H1 (cell line): Measurements from ENCODE around the gene LCN6. TPM values are rescaled to one million over a fixed set of nuclear protein-coding genes. Genes with fewer than 3 reads are reported as not detected.

Source experiments
- CTCF ChIA-PET: fragments of 300-600 bp; sonication (Branson Sonifier 250); formaldehyde crosslinking; loops from one replicate; lab custom pipeline; 2021; ENCODE audit not compliant: partially characterized antibody; lab: Charles Lee
- POLR2A ChIA-PET: fragments of 300-600 bp; sonication (Branson Sonifier 250); formaldehyde crosslinking; loops from one replicate; lab custom pipeline; 2021; ENCODE audit warnings: inconsistent platforms; ENCODE audit not compliant: partially characterized antibody; lab: Charles Lee
- DNase-seq, 2 experiments: peaks; one replicate each; pipeline versions ENCODE4 v3.0.0 to v3.0.0-alpha.2; 2010 to 2022; ENCODE audit warnings: low spot score in 2 of 2, low read depth in 1 of 2, mixed read lengths in 1 of 2
- FAIRE-seq: peaks from 2 replicates; lab custom pipeline; 2011; peaks lifted over from hg19 to GRCh38; lab: Jason Lieb, UNC
- H2AFZ ChIP-seq: 2 replicates; pipeline ENCODE4 v1.8.1; 2012; ENCODE audit warnings: low read length, inconsistent platforms
- H2AK5ac ChIP-seq: 2 replicates; pipeline ENCODE4 v1.6.1; 2013; ENCODE audit warnings: low read depth, low read length
- H2BK120ac ChIP-seq: replicated peaks from 2 replicates; pipeline ENCODE3; 2013; ENCODE audit warnings: low read depth, low read length, inconsistent platforms
- H2BK12ac ChIP-seq: 2 replicates; pipeline ENCODE4 v1.6.1; 2013; ENCODE audit warnings: low read depth, low read length
- H2BK15ac ChIP-seq: 2 replicates; pipeline ENCODE4 v1.6.1; 2013; ENCODE audit warnings: low read length
- H2BK20ac ChIP-seq: 2 replicates; pipeline ENCODE4 v1.6.1; 2013; ENCODE audit warnings: low read length
- H2BK5ac ChIP-seq: 2 replicates; pipeline ENCODE4 v1.6.1; 2013; ENCODE audit warnings: low read depth, low read length
- H3K14ac ChIP-seq: 2 replicates; pipeline ENCODE4 v1.6.1; 2013; ENCODE audit warnings: inconsistent platforms; ENCODE audit not compliant: insufficient read length
- H3K18ac ChIP-seq: 2 replicates; pipeline ENCODE4 v1.6.1; 2013; ENCODE audit warnings: low read length; ENCODE audit errors: extremely low read depth
- H3K23ac ChIP-seq: 2 replicates; pipeline ENCODE4 v1.6.1; 2013; ENCODE audit warnings: inconsistent platforms; ENCODE audit not compliant: insufficient read length
- H3K23me2 ChIP-seq: 2 replicates; pipeline ENCODE4 v1.6.1; 2013; ENCODE audit warnings: low read depth, low read length
- H3K27ac ChIP-seq: 2 replicates; pipeline ENCODE4 v1.6.1; 2011; ENCODE audit warnings: low read depth, low read length, inconsistent platforms
- H3K27me3 ChIP-seq, 4 experiments: replicated peaks in 1 of 4; 1 replicate in 1 of 4; 2 replicates in 3 of 4; pipeline versions ENCODE4 v1.6.1 to v1.8.1; 2011 to 2013; ENCODE audit warnings: low read length in 3 of 4, mild to moderate bottlenecking in 3 of 4, inconsistent platforms in 2 of 4, mixed read lengths in 2 of 4, moderate library complexity in 1 of 4; ENCODE audit not compliant: control insufficient read depth in 3 of 4, insufficient read depth in 3 of 4; ENCODE audit errors: extremely low read depth in 1 of 4
- H3K36me3 ChIP-seq, 4 experiments: 2 replicates each; pipeline versions ENCODE4 v1.6.1 to v1.8.1; 2011 to 2013; ENCODE audit warnings: mild to moderate bottlenecking in 4 of 4, low read length in 3 of 4, moderate library complexity in 2 of 4, control low read depth in 1 of 4, inconsistent platforms in 1 of 4; ENCODE audit not compliant: insufficient read depth in 4 of 4, control insufficient read depth in 2 of 4
- H3K4ac ChIP-seq: replicated peaks from 2 replicates; pipeline ENCODE3; 2013; ENCODE audit warnings: low read length, low read depth, mixed read lengths, inconsistent platforms; ENCODE audit not compliant: insufficient read length
- H3K4me1 ChIP-seq, 4 experiments: replicated peaks in 1 of 4; 1 replicate in 1 of 4; 2 replicates in 3 of 4; pipeline versions ENCODE4 v1.6.1 to v1.8.1; 2011 to 2013; ENCODE audit warnings: low read length in 3 of 4, inconsistent platforms in 2 of 4, mixed read lengths in 1 of 4; ENCODE audit not compliant: insufficient read depth in 4 of 4, control insufficient read depth in 3 of 4
- H3K4me2 ChIP-seq, 2 experiments: 2 replicates each; pipeline versions ENCODE4 v1.6.1 to v1.8.1; 2011 to 2013; ENCODE audit warnings: low read depth in 2 of 2, low read length in 2 of 2, control low read depth in 1 of 2, inconsistent platforms in 1 of 2, mild to moderate bottlenecking in 1 of 2; ENCODE audit not compliant: insufficient read depth in 1 of 2
- H3K4me3 ChIP-seq, 4 experiments: fragments of 200-600, 300-600 bp in 1 of 4; sonication (generic), shearing (Covaris generic), sonication (Bioruptor Twin) in 1 of 4; 2 replicates each; pipeline versions ENCODE4 v1.5.1 to v1.8.1; 2011 to 2016; ENCODE audit warnings: low read length in 4 of 4, low read depth in 3 of 4, control low read depth in 2 of 4, inconsistent platforms in 2 of 4, mild to moderate bottlenecking in 2 of 4, mixed read lengths in 1 of 4, moderate library complexity in 1 of 4; ENCODE audit not compliant: insufficient read depth in 2 of 4; ENCODE audit errors: extremely low read depth in 1 of 4
- H3K56ac ChIP-seq: replicated peaks from 2 replicates; pipeline ENCODE3; 2013; ENCODE audit warnings: low read depth, mild to moderate bottlenecking, mixed read lengths, low read length, inconsistent platforms; ENCODE audit not compliant: insufficient read length
- H3K79me1 ChIP-seq: 2 replicates; pipeline ENCODE4 v1.6.1; 2013; ENCODE audit warnings: low read depth, low read length, control low read depth
- H3K79me2 ChIP-seq, 2 experiments: 2 replicates each; pipeline versions ENCODE4 v1.6.1 to v1.8.1; 2012 to 2013; ENCODE audit warnings: low read length in 2 of 2, mild to moderate bottlenecking in 2 of 2, inconsistent platforms in 1 of 2; ENCODE audit not compliant: insufficient read depth in 2 of 2, control insufficient read depth in 1 of 2
- H3K9ac ChIP-seq, 4 experiments: replicated peaks in 1 of 4; 1 replicate in 1 of 4; 2 replicates in 3 of 4; pipeline versions ENCODE4 v1.6.1 to v1.8.1; 2011 to 2013; ENCODE audit warnings: low read depth in 3 of 4, low read length in 3 of 4, control low read depth in 2 of 4, mild to moderate bottlenecking in 2 of 4, moderate library complexity in 2 of 4, inconsistent platforms in 1 of 4; ENCODE audit errors: extremely low read depth in 1 of 4
- H3K9me3 ChIP-seq, 2 experiments: 2 replicates each; pipeline versions ENCODE4 v1.6.1 to v1.8.1; 2012 to 2013; ENCODE audit warnings: mild to moderate bottlenecking in 2 of 2, moderate library complexity in 2 of 2, control low read depth in 1 of 2, inconsistent platforms in 1 of 2, low read depth in 1 of 2, low read length in 1 of 2, mixed read lengths in 1 of 2; ENCODE audit not compliant: insufficient read depth in 2 of 2
- H4K20me1 ChIP-seq, 2 experiments: replicated peaks in 1 of 2; 2 replicates each; pipeline versions ENCODE3 to v1.8.1; 2011 to 2013; ENCODE audit warnings: inconsistent platforms in 2 of 2, low read length in 2 of 2, mild to moderate bottlenecking in 1 of 2; ENCODE audit not compliant: insufficient read depth in 2 of 2, control insufficient read depth in 1 of 2
- H4K5ac ChIP-seq: 2 replicates; pipeline ENCODE4 v1.6.1; 2013; ENCODE audit warnings: low read length, low read depth, mixed read lengths, inconsistent platforms; ENCODE audit not compliant: insufficient read length
- H4K8ac ChIP-seq: 2 replicates; pipeline ENCODE4 v1.8.0; 2013; ENCODE audit warnings: mild to moderate bottlenecking, moderate library complexity, low read length, inconsistent platforms; ENCODE audit not compliant: insufficient read depth; ENCODE audit errors: extremely low read depth
- H4K91ac ChIP-seq: replicated peaks from 2 replicates; pipeline ENCODE3; 2013; ENCODE audit warnings: low read length, mixed read lengths, inconsistent platforms; ENCODE audit not compliant: insufficient read length
- BACH1 ChIP-seq: IDR thresholded peaks from 2 replicates; pipeline ENCODE4 v1.6.1; 2012; ENCODE audit warnings: low read length, improper control_type of control experiment
- CHD2 ChIP-seq: IDR thresholded peaks from 2 replicates; pipeline ENCODE4 v1.6.1; 2012; ENCODE audit warnings: low read length, improper control_type of control experiment
- CTCF ChIP-seq, 3 experiments: IDR thresholded peaks; 1 replicate in 2 of 3; 2 replicates in 1 of 3; pipeline versions ENCODE4 v1.5.1 to v1.6.1; 2011; ENCODE audit warnings: low read length in 3 of 3, mild to moderate bottlenecking in 3 of 3, inconsistent platforms in 2 of 3, low read depth in 1 of 3, moderate library complexity in 1 of 3; ENCODE audit not compliant: insufficient read depth in 1 of 3; ENCODE audit errors: control extremely low read depth in 1 of 3
- FOSL1 ChIP-seq: IDR thresholded peaks from 2 replicates; pipeline ENCODE4 v1.6.1; 2011; ENCODE audit warnings: mild to moderate bottlenecking, low read depth, low read length, moderate library complexity; ENCODE audit not compliant: insufficient read depth
- HDAC2 ChIP-seq, 2 experiments: fragments of 300-600 bp in 1 of 2; sonication (generic) in 1 of 2; IDR thresholded peaks; 2 replicates each; pipeline ENCODE4 v1.6.1; 2011 to 2012; ENCODE audit warnings: low read depth in 2 of 2, low read length in 2 of 2, mild to moderate bottlenecking in 2 of 2, moderate library complexity in 2 of 2, borderline replicate concordance in 1 of 2, inconsistent platforms in 1 of 2
- RNF2 ChIP-seq: fragments of 200-900, 300-1000 bp; sonication (generic); IDR thresholded peaks from 2 replicates; pipeline ENCODE4 v1.7.1; 2016; ENCODE audit warnings: borderline replicate concordance, low read depth, mild to moderate bottlenecking, antibody characterized with exemption, low read length; ENCODE audit not compliant: poor library complexity, severe bottlenecking; ENCODE audit errors: missing control alignments
- ZNF274 ChIP-seq: IDR thresholded peaks from 2 replicates; pipeline ENCODE4 v1.7.0; 2012; ENCODE audit warnings: low read length, borderline replicate concordance; ENCODE audit errors: extremely low read depth
- WGBS, 2 experiments: shearing (Covaris generic) in 1 of 2; methylation state at CpG; one replicate each; pipeline versions ENCODE4 v1.1.6 to v1.1.7; 2013 to 2015; ENCODE audit warnings: low lambda C conversion rate in 2 of 2, mixed read lengths in 2 of 2, inconsistent platforms in 1 of 2, low coverage in 1 of 2, missing lambda C conversion rate in 1 of 2; ENCODE audit not compliant: insufficient replicate concordance in 2 of 2, insufficient coverage in 1 of 2, insufficient read length in 1 of 2; ENCODE audit errors: extremely low coverage in 1 of 2, missing lambda C conversion rate in 1 of 2; 5-methylcytosine and 5-hydroxymethylcytosine counted together
- polyA plus RNA-seq, 7 experiments: library from polyadenylated mRNA; depleted of rRNA in 3 of 7; stranded (reverse) in 5 of 7; unstranded in 2 of 7; fragments of >200 nt in 5 of 7; fragments of 200-250 nt in 2 of 7; gene quantifications; 1 replicate in 5 of 7; 2 replicates in 1 of 7; 4 replicates in 1 of 7; pipeline versions ENCODE4 v1.2.1 to v1.2.3, GENCODE V29; 2011 to 2013; ENCODE audit warnings: missing spikeins in 2 of 7, mixed read lengths in 2 of 7
- total RNA-seq: library from RNA; stranded (reverse); fragmentation: NEBNext Ultra II Directional; extraction: Animal tissue kit (Norgen Biotek cat#: 25700); gene quantifications from 2 replicates; pipeline ENCODE4 v1.2.1, GENCODE V29; 2021

LCN6 gene
- total and polyA plus RNA-seq, 2 of the 8 experiments (the other 6 are each of a cell fraction or from before 2014, with no cell fraction given): not detected

- peak overlapping the region; percentile 71; the same call in 1 of the 2 replicates for H4K8ac ChIP-seq
- H4K20me1 ChIP-seq: peaks cover 13 to 20% of the 10 kb centered on the region in 2 experiments
- no peak overlapping the region for H3K27ac ChIP-seq
- H2BK20ac ChIP-seq: no peak overlapping the region
- no peak overlapping the region for H3K4ac ChIP-seq
- CTCF ChIA-PET: interaction anchor here (0.8 to 9.2 kb wide), 5 partner anchors 13 to 70 kb away, joined by 3 to 62 read pairs (median 4); no protein-coding TSS in a partner anchor
- H3K4me1 ChIP-seq: peaks cover 0 to 9% (median 6%) of the 10 kb centered on the region in 4 experiments; a peak in 5 of 7 replicates
- FAIRE-seq (no peak), DNase-seq (no peak)
- no peak overlapping the region for H2BK12ac ChIP-seq
- H4K5ac ChIP-seq: no peak overlapping the region
- no peak overlapping the region for H3K18ac ChIP-seq
- H3K56ac ChIP-seq: no peak overlapping the region
- H2BK120ac ChIP-seq: no peak overlapping the region
- H3K36me3 ChIP-seq: no peaks in the 10 kb centered on the region
- no peak overlapping the region for H3K4me2 ChIP-seq
- H3K27me3 ChIP-seq: peaks cover 0 to 4% (median 3%) of the 10 kb centered on the region in 4 experiments; a peak in 3 of 7 replicates
- TF ChIP-seq BACH1: no peak
- TF ChIP-seq RNF2: no peak
- no peak for TF ChIP-seq CTCF (IDR thresholded peaks at IDR 0.05; ENCODE audit: control extremely low read depth in 1 of 3, insufficient read depth in 1 of 3, low read depth in 1 of 3, low read length in 3 of 3)
- TF ChIP-seq ZNF274: no peak
- no peak for TF ChIP-seq CHD2
- no peak for TF ChIP-seq HDAC2 (IDR thresholded peaks at IDR 0.05; ENCODE audit: borderline replicate concordance in 1 of 2, low read depth in 2 of 2, low read length in 2 of 2)
- no peak for TF ChIP-seq FOSL1
- no peak overlapping the region for H4K91ac ChIP-seq
- H3K14ac ChIP-seq: no peak overlapping the region
- no peak overlapping the region for H2BK15ac ChIP-seq
- no peak overlapping the region for H2BK5ac ChIP-seq
- no peaks in the 10 kb centered on the region for H3K9me3 ChIP-seq
- peaks cover 21% of the 10 kb centered on the region for H3K79me1 ChIP-seq
- no peak overlapping the region for H2AFZ ChIP-seq
- peaks cover 3% of the 10 kb centered on the region; the same call in 1 of the 2 replicates for H3K23me2 ChIP-seq
- no peak overlapping the region for H3K4me3 ChIP-seq
- peaks cover 0 to 11% of the 10 kb centered on the region in 2 experiments; a peak in 1 of 4 replicates for H3K79me2 ChIP-seq
- no peak overlapping the region for H3K9ac ChIP-seq
- no peak overlapping the region for H2AK5ac ChIP-seq
- POLR2A ChIA-PET: interaction anchor here (4.7 to 11.2 kb wide), 2 partner anchors 7 to 17 kb away, joined by 46 to 223 read pairs; no protein-coding TSS in a partner anchor
- 93% methylated on average over 5 of the region's 8 CpGs; no CpG with 5 or more reads in 1 of the 2 experiments for WGBS, 2 experiments
- no peak overlapping the region for H3K23ac ChIP-seq
These were observed 33.4 kb downstream of the LCN6 start for GRCh38 chr9:136714893-136715274.
